Glomerular visceral epithelial cell (primary cell): ENCODE results near the gene FAIM2.

Source experiments
- DNase-seq: peaks from one replicate; pipeline ENCODE4 v3.0.0-alpha.2; 2016; ENCODE audit errors: extremely low spot score

The FAIM2 gene

GRCh38 chr12:49939707-49940106, 36.0 kb upstream of the FAIM2 start:
- no peak for DNase-seq

GRCh38 chr12:49939307-49939706, 35.6 kb upstream of the FAIM2 start:
- DNase-seq: no peak

DNA sequence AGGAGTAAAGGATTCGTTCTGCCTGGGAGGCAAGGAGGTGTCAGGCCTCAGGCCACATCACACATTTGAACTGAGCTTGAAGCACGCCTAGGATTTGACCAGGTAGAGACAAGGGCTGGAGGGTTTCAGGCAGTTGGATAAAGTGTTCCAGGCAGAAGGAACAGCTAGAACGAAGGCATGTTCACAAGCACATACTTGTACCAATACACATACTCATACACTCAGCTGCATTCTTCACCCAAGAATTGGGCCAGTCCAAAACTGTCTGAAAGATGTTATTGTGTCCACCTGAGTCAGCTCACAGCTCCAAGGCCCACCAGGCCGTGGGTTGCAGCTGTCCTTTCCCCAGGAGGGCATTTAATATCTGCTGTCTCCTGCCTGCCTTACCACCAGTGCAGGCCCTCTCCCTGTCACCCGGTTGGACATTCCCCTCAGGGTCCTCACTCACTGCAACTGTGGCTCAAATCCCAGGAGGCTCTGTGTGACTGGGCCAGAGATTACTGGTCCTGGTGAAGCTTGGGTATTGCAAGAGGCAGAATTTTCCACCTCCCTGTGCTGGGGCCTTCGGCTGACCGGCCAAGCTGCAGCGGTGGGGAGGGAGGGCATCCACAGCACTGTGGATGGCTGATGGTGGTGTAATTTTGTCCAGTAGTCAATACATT, 34.1 kb upstream of the FAIM2 start:
- no peak for DNase-seq

GRCh38 chr12:49936925-49937324, 33.2 kb upstream of the FAIM2 start:
- DNase-seq: no peak

GRCh38 chr12:49934505-49934904, 30.8 kb upstream of the FAIM2 start:
- DNase-seq: no peak

- DNase-seq: no peak
These were observed 30.1 kb upstream of the FAIM2 start for GRCh38 chr12:49933796-49934195.

DNA sequence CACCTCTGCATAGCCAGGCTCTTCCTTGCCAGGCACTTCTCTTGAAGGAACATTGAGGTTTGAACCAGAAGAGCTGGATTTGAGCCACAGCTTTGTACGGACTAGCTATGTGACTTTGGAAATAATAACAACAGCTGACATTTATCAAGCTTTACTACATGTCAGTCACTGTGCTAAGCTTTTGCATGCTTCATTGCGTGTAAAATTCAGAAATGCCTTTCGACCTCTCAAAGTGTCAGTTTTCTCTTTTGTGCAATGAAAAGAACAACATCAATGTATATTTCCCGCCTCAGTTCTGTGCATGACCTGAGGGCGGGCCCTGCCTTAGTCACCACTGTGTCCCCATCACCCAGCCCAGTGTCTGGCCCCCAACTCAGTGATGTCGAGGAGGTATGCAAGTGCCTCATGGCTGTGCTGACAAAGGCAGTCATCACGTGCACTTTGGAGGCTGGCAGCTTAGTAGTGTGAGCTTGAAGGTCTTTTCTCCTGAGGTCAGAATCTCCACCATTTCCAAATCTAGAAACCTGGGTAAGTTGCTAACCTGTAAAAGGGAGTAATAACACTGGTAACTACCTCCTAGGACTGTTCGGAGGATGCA, 28.9 kb upstream of the FAIM2 start:
- no peak for DNase-seq

DNA sequence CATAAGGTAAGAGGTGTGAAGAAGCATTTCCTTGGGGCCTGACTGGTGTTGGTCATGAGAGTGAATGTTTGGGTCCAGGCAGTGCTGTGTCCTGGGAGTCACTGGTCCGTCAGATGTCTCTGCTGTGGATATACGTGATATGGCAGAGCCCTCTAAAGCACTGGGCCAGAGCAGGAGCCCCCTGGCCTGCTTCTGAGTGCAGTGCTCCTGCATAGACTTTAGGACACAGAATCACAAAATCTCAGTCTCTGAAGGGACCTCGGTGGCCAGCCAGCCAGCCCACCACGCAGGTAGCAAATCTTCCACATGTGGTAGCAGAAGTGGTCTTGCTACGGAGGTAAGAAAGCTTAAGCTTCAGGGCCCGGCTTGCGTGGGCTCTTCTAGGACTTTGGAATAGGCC, 28.3 kb upstream of the FAIM2 start:
- no peak for DNase-seq

- DNase-seq: peak; percentile 12
These were observed 27.0 kb upstream of the FAIM2 start for GRCh38 chr12:49930515-49931288.

DNA sequence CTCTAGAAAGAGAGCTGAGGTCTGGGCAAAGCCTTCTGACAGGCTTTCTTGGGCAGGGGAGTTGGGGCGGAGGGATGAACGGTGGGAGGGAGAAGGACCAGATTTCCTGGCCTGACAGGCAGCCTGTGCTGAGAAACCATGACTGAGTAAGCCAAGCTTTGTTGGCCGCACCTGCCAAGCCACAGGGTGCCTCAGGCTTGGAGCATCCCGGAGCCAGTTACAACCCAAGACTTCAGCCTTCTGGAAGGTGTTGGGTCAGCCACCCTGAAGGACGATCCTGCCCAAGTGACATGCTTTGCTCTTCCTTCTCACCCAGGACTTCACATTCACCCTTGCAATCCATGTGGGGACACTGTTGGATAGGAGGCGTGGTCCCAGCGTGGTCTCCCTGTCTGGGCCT, 25.9 kb upstream of the FAIM2 start:
- DNase-seq: no peak

- DNase-seq: no peak
These were observed 24.8 kb upstream of the FAIM2 start for GRCh38 chr12:49928471-49928870.

- no peak for DNase-seq
These were observed 21.9 kb upstream of the FAIM2 start for GRCh38 chr12:49925433-49926204.

DNA sequence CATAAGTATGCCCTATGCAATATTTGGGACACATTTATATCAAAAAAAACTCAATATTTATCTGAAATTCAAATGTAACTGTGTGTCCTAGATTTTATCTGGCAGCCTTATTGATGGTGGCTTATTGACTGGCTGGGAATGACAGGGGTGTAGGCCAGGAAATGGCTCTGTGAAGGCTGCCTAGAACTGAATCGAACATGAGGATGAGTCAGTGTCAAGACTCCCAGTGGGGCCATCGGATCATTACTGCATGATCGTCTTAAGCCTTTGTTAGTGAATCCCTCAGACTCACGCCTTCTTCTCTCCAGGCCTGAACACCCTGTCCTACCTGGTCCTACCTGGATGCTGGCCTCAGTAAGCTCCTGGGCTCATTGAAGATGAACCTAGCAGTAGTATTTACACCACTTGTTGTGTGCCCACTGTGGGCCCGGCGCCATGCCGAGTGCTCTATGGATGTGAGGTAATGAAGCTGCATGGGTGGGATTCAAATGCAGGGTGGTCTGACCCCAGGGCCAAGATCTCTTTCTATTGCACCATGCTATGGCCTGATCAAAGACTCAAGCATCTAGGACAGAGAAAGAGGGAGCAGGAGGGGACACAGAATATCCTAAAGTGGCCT, 21.0 kb upstream of the FAIM2 start:
- no peak for DNase-seq

DNA sequence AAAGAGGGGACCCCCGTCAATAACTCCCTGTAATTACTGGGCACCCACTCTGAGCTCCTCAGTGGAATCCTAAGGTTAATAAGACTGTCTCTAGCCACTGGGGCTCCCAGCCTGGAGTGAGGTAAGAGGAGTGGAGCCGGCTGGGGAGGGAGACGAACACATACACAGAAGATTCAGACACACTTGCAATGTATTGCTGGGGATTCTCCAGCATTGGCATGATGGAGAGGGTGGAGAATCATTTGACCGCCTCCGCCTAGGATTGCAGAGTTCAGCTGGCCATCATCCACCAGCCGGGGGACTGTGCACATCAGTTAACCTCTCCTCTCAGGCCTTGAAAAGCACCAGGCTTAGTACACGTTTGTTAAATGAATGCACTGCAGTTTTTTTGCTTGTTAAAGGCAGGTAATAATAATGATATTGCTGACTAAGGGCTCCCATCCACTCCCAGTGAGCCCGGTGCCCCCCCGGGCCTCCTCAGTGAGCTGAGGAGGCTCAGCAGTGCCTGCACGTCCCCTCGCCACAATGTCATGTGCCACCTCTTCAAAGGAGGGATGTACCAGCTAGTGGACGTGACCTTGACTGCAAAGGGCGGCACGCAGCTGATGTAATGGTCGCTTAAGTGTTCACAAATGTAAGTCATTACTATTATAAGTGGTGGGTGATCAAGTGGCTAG, 20.3 kb upstream of the FAIM2 start:
- no peak for DNase-seq

GRCh38 chr12:49923035-49923644, 19.4 kb upstream of the FAIM2 start:
- DNase-seq: no peak

DNA sequence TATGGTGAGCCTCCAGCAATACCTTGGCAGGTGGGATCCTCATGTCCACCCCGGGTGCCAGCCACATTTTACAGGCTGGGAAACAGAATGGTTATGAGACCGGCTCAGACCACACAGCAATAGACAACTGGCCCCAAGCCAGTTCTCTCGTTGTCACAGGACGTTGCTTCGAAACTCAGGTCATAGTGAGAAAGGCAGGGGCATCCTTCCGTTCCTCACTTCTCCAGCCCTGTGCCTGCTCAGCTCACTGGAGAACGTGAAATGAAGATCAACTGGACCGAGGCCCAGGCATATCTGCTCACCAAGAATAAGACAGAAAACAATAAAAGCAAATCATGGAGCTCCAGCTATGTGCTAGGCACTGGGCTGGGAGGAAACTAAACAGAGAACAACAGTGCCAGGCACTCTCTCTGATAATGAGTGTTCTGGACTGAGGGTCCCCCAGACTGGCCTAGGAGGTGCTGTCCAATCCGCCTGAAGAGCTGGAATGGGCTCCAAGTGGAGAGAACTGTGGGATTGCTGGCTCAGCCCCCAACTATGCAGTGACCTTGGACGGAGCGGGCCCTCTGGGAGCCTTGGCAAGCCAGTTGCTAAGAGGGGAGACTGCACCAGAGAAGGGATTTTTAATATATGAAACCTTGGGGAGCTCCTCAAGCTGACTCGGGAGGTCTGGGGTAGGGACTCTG, 18.8 kb upstream of the FAIM2 start:
- no peak for DNase-seq

DNA sequence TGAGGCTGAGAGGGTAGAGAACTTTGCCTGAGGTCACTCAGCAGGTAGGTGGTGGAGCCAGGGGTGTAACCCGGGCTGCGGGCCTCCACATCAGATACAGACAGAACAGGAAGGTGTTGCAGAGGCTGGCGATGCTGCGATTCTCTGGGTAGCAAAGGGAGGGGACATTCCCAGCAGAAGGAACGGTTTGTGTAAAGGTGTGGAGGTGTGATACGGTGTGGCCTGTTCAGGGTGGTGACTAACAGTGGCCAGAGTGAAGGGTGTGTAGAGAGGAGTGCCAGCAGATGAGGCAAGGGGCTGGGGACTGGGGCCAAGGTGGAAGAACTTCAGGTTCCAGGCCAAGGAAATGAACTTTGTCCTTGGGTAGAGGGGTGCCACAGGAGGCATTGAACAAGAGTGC, 18.2 kb upstream of the FAIM2 start:
- DNase-seq: no peak

- DNase-seq: no peak
These were observed 17.6 kb upstream of the FAIM2 start for GRCh38 chr12:49921299-49921698.

DNA sequence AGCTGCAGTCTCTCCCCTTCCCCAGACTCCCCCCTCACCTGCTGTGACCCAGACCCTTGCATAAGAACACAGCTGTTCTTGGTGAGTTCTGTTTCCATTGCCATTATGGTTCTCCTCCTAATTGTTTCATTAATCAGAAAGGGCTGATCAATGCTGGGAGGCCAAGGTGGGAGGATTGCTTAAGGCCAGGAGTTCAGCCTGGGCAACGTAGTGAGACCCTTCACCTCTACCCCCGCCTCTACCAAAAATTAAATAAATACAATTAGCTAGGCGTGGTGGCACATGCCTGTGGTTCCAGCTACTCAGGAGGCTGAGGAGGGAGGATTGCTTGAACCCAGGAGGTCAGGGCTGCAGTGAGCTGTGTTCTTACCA, 17.2 kb upstream of the FAIM2 start:
- DNase-seq: no peak

GRCh38 chr12:49920241-49920914, 16.7 kb upstream of the FAIM2 start:
- DNase-seq: no peak
